ENCODE results near the gene VPS35.

Gene VPS35

DNA sequence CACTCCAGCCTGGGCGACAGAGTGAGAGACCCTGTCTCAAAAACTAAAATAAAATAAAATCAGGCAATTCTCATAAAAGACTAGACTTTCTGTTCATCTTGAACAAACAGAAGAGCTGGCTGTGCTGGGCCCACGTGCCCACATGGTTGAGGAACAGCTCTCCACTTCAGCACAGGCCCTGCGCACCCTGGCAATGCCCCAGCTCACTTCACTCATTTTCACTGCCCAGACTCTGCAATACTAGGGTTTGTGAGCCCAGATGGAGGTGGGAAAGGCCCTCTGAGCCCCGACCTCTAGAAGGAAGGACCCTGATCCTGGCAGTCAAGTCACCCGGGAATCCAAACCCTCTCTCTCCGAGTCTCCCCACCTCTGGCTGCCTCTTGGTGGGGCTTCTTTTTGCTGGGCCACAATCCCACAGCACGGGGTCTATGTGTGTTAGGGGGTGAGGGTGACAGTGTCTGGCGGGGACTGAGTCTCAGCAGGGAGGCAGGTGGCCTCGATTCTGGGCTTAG lies 44.4 kb upstream of the VPS35 start:
- Histone ChIP-seq H3K9ac (ENCODE audit: low read depth, low read length, poor library complexity, severe bottlenecking) (no peak overlapping the region), H3K9me3 (ENCODE audit: insufficient read depth, low read depth, low read length) (peaks cover 5% of the 10 kb centered on the region; the same call in 1 of the 2 replicates), H3K9me2 (replicated peaks; ENCODE audit: low read depth, low read length) (no peaks in the 10 kb centered on the region), H3K79me2 (ENCODE audit: insufficient read depth, low read length) (no peaks in the 10 kb centered on the region), H3K36me3 (ENCODE audit: insufficient read depth, low read length) (no peaks in the 10 kb centered on the region), H2AFZ (ENCODE audit: low read length) (no peak overlapping the region), H4K20me1 (ENCODE audit: insufficient read depth, low read length, poor library complexity, severe bottlenecking) (no peaks in the 10 kb centered on the region), H3K27me3 (ENCODE audit: insufficient read depth, low read length, poor library complexity, severe bottlenecking) (no peaks in the 10 kb centered on the region), H3K4me1 (ENCODE audit: insufficient read depth, low read length, poor library complexity, severe bottlenecking) (no peaks in the 10 kb centered on the region), H3F3A (ENCODE audit: low read depth) (no peaks in the 10 kb centered on the region), H3K4me2 (ENCODE audit: low read depth, low read length, poor library complexity, severe bottlenecking) (no peak overlapping the region), H3K4me3 (ENCODE audit: low read length, poor library complexity, severe bottlenecking) (no peak overlapping the region)
- TF ChIP-seq EZH2phosphoT487 (IDR thresholded peaks at IDR 0.05; ENCODE audit: borderline replicate concordance) = no peak
- TF ChIP-seq, protein P1, sequence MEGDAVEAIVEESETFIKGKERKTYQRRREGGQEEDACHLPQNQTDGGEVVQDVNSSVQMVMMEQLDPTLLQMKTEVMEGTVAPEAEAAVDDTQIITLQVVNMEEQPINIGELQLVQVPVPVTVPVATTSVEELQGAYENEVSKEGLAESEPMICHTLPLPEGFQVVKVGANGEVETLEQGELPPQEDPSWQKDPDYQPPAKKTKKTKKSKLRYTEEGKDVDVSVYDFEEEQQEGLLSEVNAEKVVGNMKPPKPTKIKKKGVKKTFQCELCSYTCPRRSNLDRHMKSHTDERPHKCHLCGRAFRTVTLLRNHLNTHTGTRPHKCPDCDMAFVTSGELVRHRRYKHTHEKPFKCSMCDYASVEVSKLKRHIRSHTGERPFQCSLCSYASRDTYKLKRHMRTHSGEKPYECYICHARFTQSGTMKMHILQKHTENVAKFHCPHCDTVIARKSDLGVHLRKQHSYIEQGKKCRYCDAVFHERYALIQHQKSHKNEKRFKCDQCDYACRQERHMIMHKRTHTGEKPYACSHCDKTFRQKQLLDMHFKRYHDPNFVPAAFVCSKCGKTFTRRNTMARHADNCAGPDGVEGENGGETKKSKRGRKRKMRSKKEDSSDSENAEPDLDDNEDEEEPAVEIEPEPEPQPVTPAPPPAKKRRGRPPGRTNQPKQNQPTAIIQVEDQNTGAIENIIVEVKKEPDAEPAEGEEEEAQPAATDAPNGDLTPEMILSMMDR (conservative IDR thresholded peaks at IDR 0.05; ENCODE audit: low read length) = no peak

GRCh38 chr16:46732561-46732960 lies 43.6 kb upstream of the VPS35 start:
- Histone ChIP-seq H3K27me3 (ENCODE audit: insufficient read depth, low read length, poor library complexity, severe bottlenecking) (no peaks in the 10 kb centered on the region), H3K4me1 (ENCODE audit: insufficient read depth, low read length, poor library complexity, severe bottlenecking) (no peaks in the 10 kb centered on the region), H3F3A (ENCODE audit: low read depth) (no peaks in the 10 kb centered on the region), H2AFZ (ENCODE audit: low read length) (no peak overlapping the region), H4K20me1 (ENCODE audit: insufficient read depth, low read length, poor library complexity, severe bottlenecking) (no peaks in the 10 kb centered on the region), H3K9ac (ENCODE audit: low read depth, low read length, poor library complexity, severe bottlenecking) (no peak overlapping the region), H3K9me3 (ENCODE audit: insufficient read depth, low read depth, low read length) (peaks cover 5% of the 10 kb centered on the region; the same call in 1 of the 2 replicates), H3K36me3 (ENCODE audit: insufficient read depth, low read length) (no peaks in the 10 kb centered on the region), H3K79me2 (ENCODE audit: insufficient read depth, low read length) (no peaks in the 10 kb centered on the region), H3K4me3 (ENCODE audit: low read length, poor library complexity, severe bottlenecking) (no peak overlapping the region), H3K4me2 (ENCODE audit: low read depth, low read length, poor library complexity, severe bottlenecking) (no peak overlapping the region), H3K9me2 (replicated peaks; ENCODE audit: low read depth, low read length) (no peaks in the 10 kb centered on the region)
- TF ChIP-seq, protein P1 (conservative IDR thresholded peaks at IDR 0.05; ENCODE audit: low read length) = no peak
- TF ChIP-seq EZH2phosphoT487 (IDR thresholded peaks at IDR 0.05; ENCODE audit: borderline replicate concordance) = no peak

DNA sequence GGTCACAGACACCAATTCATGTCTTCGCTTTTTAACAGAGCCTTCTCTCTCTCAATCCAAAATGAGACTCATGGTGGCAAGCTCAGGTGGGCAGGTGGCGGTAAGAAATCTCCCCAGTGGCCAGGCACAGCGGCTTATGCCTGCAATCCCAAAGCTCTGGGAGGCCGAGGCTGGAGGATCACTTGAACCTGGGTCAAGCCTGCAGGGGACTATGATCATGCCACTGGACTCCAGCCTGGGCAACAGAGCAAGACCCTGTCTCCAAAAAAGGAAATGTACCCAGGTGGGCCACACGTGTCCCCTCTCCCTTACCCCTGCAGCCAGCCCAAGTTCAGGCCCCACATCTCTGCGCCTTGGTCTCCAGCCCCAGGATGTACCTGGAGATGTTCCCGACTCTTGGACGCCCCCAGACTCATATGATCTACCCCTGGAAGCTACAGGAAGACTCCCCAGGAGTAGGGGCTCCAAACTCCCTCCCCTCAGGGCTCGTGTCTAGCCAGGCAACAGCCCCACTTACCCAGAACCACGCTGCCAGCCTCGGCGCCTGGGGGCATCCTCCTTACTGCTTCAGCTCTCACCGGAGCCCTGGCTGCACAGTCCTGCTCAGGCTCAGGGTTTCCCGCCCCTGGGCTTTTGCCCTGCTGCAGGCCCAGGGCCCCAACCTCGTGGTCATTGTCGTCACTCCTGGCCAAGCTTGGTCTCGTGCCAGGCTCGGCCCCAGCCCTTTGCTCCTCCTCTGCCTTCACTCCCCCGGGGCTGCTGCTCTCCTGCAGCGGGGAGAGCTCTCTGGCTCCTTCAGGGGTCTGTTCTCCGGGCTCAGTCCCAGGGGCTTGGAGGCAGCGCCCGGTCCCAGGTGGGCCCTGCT lies 42.9 kb upstream of the VPS35 start:
- Histone ChIP-seq H3K9me2 (replicated peaks; ENCODE audit: low read depth, low read length) (no peaks in the 10 kb centered on the region), H3K4me3 (ENCODE audit: low read length, poor library complexity, severe bottlenecking) (no peak overlapping the region), H3K4me2 (ENCODE audit: low read depth, low read length, poor library complexity, severe bottlenecking) (no peak overlapping the region), H3K9ac (ENCODE audit: low read depth, low read length, poor library complexity, severe bottlenecking) (no peak overlapping the region), H4K20me1 (ENCODE audit: insufficient read depth, low read length, poor library complexity, severe bottlenecking) (no peaks in the 10 kb centered on the region), H2AFZ (ENCODE audit: low read length) (no peak overlapping the region), H3K27me3 (ENCODE audit: insufficient read depth, low read length, poor library complexity, severe bottlenecking) (no peaks in the 10 kb centered on the region), H3K9me3 (ENCODE audit: insufficient read depth, low read depth, low read length) (peaks cover 5% of the 10 kb centered on the region; the same call in 1 of the 2 replicates), H3K36me3 (ENCODE audit: insufficient read depth, low read length) (no peaks in the 10 kb centered on the region), H3K4me1 (ENCODE audit: insufficient read depth, low read length, poor library complexity, severe bottlenecking) (no peaks in the 10 kb centered on the region), H3F3A (ENCODE audit: low read depth) (no peaks in the 10 kb centered on the region), H3K79me2 (ENCODE audit: insufficient read depth, low read length) (no peaks in the 10 kb centered on the region)
- TF ChIP-seq, protein P1 (conservative IDR thresholded peaks at IDR 0.05; ENCODE audit: low read length) = no peak
- TF ChIP-seq EZH2phosphoT487 (IDR thresholded peaks at IDR 0.05; ENCODE audit: borderline replicate concordance) = no peak

All from Loucy (cell line).